22Rv1 (cell line): Measurements from ENCODE around the gene TARBP2.

ENCODE experiments used
- CTCF ChIP-seq: fragments of 450-650 bp; IDR thresholded peaks from 2 replicates; pipeline ENCODE4 v1.5.1; 2017; ENCODE audit warnings: mild to moderate bottlenecking
- ZFX ChIP-seq: fragments of 450-650 bp; IDR thresholded peaks from 2 replicates; pipeline ENCODE4 v1.6.1; 2017; ENCODE audit warnings: antibody characterized with exemption, borderline replicate concordance

GRCh38 chr12:53505086-53505485, 4.0 kb downstream of the TARBP2 start:
- TF ChIP-seq CTCF (no peak), ZFX (no peak)
